Hypothalamus (tissue), 51 donors: ENCODE results near the gene AQP12A.
"Not testable (repeated sequence)": the region's sequence is repeated elsewhere in the genome, so short reads cannot be mapped to it uniquely, and the experiment has no call there.

Source experiments
- DNase-seq, 51 donors: peaks; one replicate each; lab custom pipeline; 2025; lab: John Stamatoyannopoulos, UW

Gene AQP12A

GRCh38 chr2:240691631-240692420 is at the start of gene AQP12A:
Gene AQP12A (plus strand): TSS chr2:240691866. CDS start chr2:240691914, 48 bp downstream.
- not testable (repeated sequence) for DNase-seq

DNA sequence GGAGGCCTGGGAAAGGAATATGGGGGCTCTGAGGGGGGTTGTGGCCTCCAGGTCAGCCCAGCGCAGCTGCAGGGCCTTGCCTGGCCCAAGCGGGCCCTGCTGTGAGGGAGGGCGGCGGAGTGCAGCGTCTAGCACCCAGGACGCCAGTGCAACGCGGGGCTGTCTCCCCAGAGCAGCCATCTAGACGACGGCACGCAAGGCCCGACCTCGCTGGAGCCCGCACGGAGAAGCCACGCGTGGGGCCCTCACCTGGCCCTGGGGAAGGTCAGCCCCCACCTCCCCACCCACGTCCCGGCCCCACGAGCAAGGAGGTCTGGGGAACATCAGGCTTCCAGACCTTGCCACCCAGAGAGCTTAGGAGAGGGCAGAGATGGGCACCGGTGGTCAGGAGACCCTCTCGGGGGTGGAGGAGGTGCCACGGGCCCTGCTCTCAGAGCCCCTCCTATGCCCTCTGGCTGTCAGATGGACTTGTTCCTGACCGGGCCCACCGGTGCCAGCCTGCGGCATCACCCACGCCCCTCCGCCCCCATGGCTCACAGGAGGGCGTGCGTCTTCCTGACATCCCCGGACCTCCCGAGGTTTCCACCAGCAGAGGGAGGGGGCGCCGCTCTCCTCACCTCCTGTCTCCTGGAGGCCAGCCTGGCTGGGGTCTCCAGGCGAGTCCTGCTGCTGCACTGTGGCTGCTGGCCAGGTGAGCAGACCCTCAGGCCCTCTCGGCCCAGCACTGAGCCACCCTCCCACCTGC is 49.4 kb upstream of the AQP12A start:
- DNase-seq: no peak

DNA sequence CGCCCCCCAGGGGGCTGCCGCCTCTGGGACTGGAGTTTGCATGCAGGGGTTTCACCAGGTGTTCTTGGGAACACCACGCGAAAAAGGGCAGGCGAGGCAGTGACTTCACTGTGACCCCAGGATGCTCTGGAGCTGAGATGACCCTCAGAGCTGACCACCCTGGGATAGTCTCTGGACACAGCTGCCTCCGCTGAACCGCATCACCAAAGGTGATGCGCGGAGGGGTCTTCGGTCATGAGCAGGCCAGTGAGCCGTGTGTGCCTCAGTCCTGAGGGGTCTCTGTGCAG is 48.9 kb upstream of the AQP12A start:
- no peak for DNase-seq

DNA sequence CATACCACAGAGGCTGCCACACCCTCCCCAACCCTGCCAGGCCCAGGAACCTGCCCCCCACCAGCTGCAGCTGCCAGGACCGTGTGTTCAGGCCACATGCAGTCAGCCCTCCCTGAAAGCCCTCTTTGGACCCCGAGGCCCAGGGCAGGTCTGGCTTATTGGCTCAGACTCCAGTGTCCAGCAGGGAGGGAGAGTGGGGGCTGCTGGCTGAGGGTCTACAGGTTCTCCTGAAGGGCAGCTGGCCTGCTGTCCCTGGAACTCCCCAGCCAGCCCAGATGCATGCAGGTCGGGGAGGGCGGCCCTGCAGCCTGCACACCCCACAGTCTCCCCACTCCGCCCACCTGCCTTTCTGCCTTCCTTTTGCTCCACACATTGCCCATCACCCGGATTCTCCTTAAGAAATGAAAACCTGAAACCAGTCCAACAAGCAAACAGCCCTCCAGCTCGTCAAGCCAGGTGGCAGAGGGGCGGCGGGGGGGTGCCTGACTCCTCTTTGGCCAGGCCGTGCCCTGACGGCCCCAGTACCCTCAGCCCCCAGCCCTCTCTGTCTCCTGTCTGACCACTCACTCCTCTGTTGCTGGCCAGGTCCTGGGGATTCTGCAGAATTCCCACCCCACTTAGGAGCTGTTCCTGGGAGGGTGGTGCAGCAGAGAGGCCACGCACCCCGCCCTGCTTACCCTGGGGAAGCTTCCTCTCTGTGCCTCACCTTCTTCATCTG is 48.4 kb upstream of the AQP12A start:
- no peak for DNase-seq

DNA sequence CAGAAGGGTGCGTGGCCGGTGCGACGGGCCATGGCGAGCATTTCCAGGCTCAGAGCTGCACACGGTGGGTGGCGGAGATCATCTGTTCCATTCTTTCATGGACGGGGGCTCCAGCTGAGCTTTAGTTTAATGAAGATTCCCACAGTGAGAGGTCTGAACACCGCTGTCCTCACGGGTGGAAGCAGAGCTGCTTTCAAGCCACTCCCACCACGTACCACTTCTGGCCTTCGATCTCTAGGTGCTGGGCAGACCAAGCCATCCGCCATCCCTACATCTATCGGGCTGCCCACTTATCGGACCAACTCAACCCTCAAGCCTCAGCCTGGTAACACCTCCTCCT is 47.9 kb upstream of the AQP12A start:
- DNase-seq: no peak

GRCh38 chr2:240644171-240644651 is 47.5 kb upstream of the AQP12A start:
- DNase-seq: no peak

DNA sequence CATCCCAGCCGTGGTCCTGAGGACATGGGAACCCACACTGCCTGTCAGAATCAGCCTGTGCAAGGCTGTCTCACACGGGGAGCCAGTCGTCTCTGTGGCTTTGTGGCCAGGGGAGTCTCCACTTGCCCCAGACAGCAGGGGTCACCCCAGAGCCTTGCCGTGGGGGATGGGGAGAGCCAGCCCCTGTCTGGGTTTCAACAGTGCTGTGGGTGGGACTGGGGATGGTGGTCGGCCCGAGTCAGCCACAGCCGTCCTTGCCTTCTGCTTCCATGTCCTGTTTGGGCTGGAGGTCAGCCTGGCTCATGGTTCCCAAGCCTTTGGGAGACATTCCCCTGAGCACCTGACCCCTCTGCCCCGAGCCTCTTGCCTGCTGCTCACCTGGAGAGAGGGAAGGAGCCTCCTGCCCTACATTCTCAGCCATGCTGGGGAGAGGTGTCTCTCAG is 46.8 kb upstream of the AQP12A start:
- no peak for DNase-seq

GRCh38 chr2:240645346-240645745 is 46.3 kb upstream of the AQP12A start:
- no peak for DNase-seq

DNA sequence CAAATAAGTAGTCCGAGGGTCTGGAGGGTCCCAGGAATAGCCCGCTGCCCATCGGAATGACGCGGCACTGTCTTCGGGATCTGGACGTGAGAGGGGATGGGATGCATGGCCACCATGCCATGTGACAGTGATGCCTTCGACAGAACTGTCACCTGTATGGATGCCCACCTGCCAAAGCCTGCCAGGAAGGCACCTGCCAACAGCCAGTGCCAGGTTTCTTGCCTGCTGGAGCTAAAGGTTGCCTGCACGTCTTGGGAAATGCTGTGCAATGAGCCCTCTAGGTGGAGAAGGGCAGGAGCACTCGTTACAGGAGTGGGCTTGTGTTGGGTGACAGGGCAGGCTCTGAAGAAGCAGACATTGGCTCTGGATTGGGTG is 45.9 kb upstream of the AQP12A start:
- no peak for DNase-seq

GRCh38 chr2:240646176-240646899 is 45.3 kb upstream of the AQP12A start:
- DNase-seq: no peak

DNA sequence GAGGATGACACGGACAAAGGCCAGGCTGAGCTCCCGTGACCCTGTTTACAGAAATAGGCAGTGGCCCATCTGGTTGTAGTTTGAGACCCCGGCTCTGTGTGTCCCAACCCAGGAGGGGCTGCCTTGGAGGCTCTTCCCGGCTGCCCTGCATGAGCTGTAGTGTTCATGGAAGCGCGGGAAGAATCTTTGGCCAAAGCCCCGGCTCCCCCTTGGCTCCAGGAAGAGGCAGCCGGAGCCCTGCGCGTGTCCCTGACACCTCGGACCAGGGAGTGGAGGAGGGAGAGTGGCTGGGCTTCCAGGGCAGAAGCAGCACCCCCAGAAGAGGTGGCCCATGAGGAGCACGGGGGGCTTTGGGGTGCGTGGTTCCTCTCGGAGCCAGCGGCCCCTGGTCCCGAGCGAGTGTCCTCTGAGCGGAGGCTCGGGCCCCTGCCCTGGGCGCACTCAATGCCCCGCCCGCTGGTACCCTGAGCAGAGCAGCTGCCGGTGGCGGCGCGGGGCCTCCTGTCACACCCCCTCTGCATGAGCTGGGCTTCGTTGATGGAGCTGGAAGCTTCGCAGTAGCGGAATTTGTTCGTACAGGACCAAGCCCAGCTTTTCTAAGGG is 44.7 kb upstream of the AQP12A start:
- DNase-seq: no peak

GRCh38 chr2:240647503-240648154 is 44.0 kb upstream of the AQP12A start:
- no peak for DNase-seq

DNA sequence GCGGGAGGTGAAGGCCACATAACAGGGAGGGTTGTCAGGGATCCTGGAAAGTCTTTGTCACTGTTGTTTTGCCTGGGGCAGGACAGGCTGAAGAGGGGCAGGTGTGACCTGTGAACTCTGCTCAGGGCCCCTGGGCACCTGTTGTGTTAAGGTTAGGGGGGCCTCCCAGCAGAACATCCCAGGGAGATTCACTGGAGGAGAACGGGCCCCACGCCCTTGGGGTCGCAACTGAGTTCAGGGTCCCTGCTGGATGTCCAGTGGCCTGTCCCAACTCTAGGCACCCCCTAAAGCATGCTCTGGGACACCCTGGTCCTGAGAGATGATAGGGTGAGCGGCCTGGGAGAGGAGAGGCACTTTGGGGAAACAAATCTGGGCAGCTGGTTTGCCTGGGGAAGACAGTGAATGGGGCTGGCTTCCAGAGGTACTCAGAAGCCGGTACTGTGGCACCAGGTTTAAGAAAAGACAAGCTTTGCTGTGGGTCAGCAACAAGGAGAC is 43.5 kb upstream of the AQP12A start:
- DNase-seq: no peak

GRCh38 chr2:240648650-240649275 is 42.9 kb upstream of the AQP12A start:
- DNase-seq: no peak

- DNase-seq: no peak
Observed at GRCh38 chr2:240649331-240649730, 42.3 kb upstream of the AQP12A start.

DNA sequence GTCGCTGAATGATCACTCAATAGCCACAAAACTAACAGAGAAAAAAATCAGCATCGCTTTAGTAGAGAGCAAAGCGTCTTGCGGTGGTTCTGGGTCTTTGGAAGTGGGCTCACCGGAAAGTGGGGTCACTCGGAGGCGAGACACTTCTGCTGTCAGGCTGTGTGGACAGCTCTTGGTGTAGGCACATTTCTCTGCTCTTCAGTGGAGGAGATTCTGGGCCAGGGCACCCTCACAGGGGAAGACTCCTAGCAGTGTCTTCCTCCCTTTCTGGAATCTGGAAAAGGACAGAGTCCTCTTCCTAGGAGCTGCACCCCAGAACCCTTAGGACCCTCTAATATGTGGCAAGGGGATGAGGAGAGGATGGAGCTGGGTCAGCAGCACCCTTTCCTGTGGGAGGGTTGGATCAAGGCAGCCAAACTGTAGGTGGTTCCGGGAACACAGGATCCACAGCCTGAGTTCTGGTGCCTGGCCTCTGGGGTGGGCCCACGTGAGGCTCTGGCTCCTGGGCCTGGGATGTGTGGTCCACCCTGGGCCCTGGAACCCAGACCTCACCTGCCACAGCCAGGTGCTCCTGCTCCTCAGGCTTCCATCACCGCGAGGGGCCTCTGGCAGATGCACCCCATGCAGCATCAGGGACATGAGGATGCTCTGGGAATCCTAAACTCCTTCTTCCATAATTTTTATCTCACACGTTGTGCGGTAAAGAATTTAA is 41.3 kb upstream of the AQP12A start:
- DNase-seq: no peak

DNA sequence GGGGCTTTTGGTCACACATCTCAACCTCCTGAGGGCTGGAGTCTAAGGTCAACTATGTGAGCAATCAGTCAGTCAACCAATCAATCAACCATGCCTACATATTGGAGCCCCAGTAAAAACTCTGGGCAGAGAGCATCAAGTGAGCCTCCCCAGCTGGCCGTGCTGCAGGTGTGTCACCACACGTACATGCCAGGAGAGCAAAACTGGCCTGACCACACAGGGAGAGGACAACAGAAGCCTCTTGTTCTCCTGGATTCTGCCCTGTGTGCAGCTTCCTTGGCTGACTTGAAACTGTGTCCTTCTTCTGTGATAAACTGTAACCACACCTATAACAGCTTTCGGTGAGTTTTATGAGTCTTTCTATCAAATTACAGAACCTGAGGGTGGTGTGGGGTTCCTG is 40.5 kb upstream of the AQP12A start:
- no peak for DNase-seq
